Glutamatergic neuron (in vitro differentiated cells): ENCODE data around the gene THSD4. TPM values are rescaled to one million over a fixed set of nuclear protein-coding genes. Genes with fewer than 3 reads are reported as not detected.

ENCODE experiments used
- DNase-seq: peaks from one replicate; pipeline ENCODE4 v3.0.0; 2022
- H3K27ac Mint-ChIP-seq: one replicate; pipeline ENCODE4 v1.8.0; 2020; ENCODE audit warnings: mild to moderate bottlenecking, mixed read lengths, inconsistent platforms; ENCODE audit not compliant: unreplicated experiment
- H3K27me3 Mint-ChIP-seq: one replicate; pipeline ENCODE4 v1.8.0; 2020; ENCODE audit warnings: mild to moderate bottlenecking, moderate library complexity, mixed read lengths, inconsistent platforms; ENCODE audit not compliant: unreplicated experiment
- H3K36me3 Mint-ChIP-seq: one replicate; pipeline ENCODE4 v1.8.0; 2020; ENCODE audit warnings: mild to moderate bottlenecking, mixed read lengths, inconsistent platforms; ENCODE audit not compliant: unreplicated experiment
- H3K4me1 Mint-ChIP-seq: one replicate; pipeline ENCODE4 v1.8.0; 2020; ENCODE audit warnings: mild to moderate bottlenecking, low read depth, mixed read lengths, inconsistent platforms; ENCODE audit not compliant: unreplicated experiment
- H3K4me3 Mint-ChIP-seq: one replicate; pipeline ENCODE4 v1.8.0; 2020; ENCODE audit warnings: mild to moderate bottlenecking, mixed read lengths, inconsistent platforms; ENCODE audit not compliant: unreplicated experiment
- H3K9me3 Mint-ChIP-seq: one replicate; pipeline ENCODE4 v1.8.0; 2020; ENCODE audit warnings: mild to moderate bottlenecking, moderate library complexity, mixed read lengths, inconsistent platforms; ENCODE audit not compliant: unreplicated experiment
- CTCF ChIP-seq: fragments of 200-600 bp; sonication (generic); IDR thresholded peaks from one replicate; pipeline ENCODE4 v1.5.0; 2021; ENCODE audit not compliant: partially characterized antibody, unreplicated experiment
- total RNA-seq: library from RNA; stranded (reverse); fragmentation: NEBNext Ultra II Directional; extraction: Animal tissue kit (Norgen Biotek cat#: 25700); gene quantifications from one replicate; pipeline ENCODE4 v1.2.1, GENCODE V29; 2021; ENCODE audit not compliant: unreplicated experiment

THSD4 gene
- total RNA-seq, 1 donor from 2014 or later = 12.3 TPM

- no peaks in the 10 kb centered on the region for H3K27me3 Mint-ChIP-seq
- H3K36me3 Mint-ChIP-seq = no peaks in the 10 kb centered on the region
- H3K4me3 Mint-ChIP-seq = no peak overlapping the region
- TF ChIP-seq CTCF = no peak
- no peak for DNase-seq
- peaks cover 1% of the 10 kb centered on the region for H3K9me3 Mint-ChIP-seq
- H3K27ac Mint-ChIP-seq = no peak overlapping the region
- H3K4me1 Mint-ChIP-seq = peaks cover 3% of the 10 kb centered on the region
These were observed 237.5 kb downstream of the THSD4 start for GRCh38 chr15:71352765-71353164.

- no peaks in the 10 kb centered on the region for H3K36me3 Mint-ChIP-seq
- H3K27ac Mint-ChIP-seq = no peak overlapping the region
- H3K9me3 Mint-ChIP-seq = peaks cover 1% of the 10 kb centered on the region
- no peaks in the 10 kb centered on the region for H3K27me3 Mint-ChIP-seq
- H3K4me1 Mint-ChIP-seq = peaks cover 3% of the 10 kb centered on the region
- DNase-seq = no peak
- H3K4me3 Mint-ChIP-seq = no peak overlapping the region
- TF ChIP-seq CTCF = no peak
These were observed 237.9 kb downstream of the THSD4 start for GRCh38 chr15:71353171-71353570.

GRCh38 chr15:71355268-71355667 lies 240.0 kb downstream of the THSD4 start:
- H3K4me3 Mint-ChIP-seq = no peak overlapping the region
- no peak for TF ChIP-seq CTCF
- H3K36me3 Mint-ChIP-seq = no peaks in the 10 kb centered on the region
- H3K27me3 Mint-ChIP-seq = no peaks in the 10 kb centered on the region
- no peaks in the 10 kb centered on the region for H3K9me3 Mint-ChIP-seq
- no peak overlapping the region for H3K27ac Mint-ChIP-seq
- no peaks in the 10 kb centered on the region for H3K4me1 Mint-ChIP-seq
- no peak for DNase-seq

- Mint-ChIP-seq H3K36me3 (no peaks in the 10 kb centered on the region), H3K4me3 (no peak overlapping the region), H3K9me3 (no peaks in the 10 kb centered on the region), H3K27me3 (no peaks in the 10 kb centered on the region), H3K4me1 (no peaks in the 10 kb centered on the region), H3K27ac (no peak overlapping the region)
- DNase-seq = no peak
- no peak for TF ChIP-seq CTCF
These were observed 242.1 kb downstream of the THSD4 start for GRCh38 chr15:71357321-71357732.

GRCh38 chr15:71357967-71358366 lies 242.7 kb downstream of the THSD4 start:
- TF ChIP-seq CTCF = no peak
- Mint-ChIP-seq H3K4me3 (no peak overlapping the region), H3K4me1 (no peaks in the 10 kb centered on the region), H3K27me3 (no peaks in the 10 kb centered on the region), H3K9me3 (no peaks in the 10 kb centered on the region), H3K27ac (no peak overlapping the region), H3K36me3 (no peaks in the 10 kb centered on the region)
- no peak for DNase-seq
